NCI-H82 (cell line): Measurements from ENCODE around the gene C2CD4C.
"Not testable (repeated sequence)": the region's sequence is repeated elsewhere in the genome, so short reads cannot be mapped to it uniquely, and the experiment has no call there.

Experiments used
- DNase-seq: peaks from one replicate; lab custom pipeline; 2025; lab: John Stamatoyannopoulos, UW

Gene C2CD4C

DNA sequence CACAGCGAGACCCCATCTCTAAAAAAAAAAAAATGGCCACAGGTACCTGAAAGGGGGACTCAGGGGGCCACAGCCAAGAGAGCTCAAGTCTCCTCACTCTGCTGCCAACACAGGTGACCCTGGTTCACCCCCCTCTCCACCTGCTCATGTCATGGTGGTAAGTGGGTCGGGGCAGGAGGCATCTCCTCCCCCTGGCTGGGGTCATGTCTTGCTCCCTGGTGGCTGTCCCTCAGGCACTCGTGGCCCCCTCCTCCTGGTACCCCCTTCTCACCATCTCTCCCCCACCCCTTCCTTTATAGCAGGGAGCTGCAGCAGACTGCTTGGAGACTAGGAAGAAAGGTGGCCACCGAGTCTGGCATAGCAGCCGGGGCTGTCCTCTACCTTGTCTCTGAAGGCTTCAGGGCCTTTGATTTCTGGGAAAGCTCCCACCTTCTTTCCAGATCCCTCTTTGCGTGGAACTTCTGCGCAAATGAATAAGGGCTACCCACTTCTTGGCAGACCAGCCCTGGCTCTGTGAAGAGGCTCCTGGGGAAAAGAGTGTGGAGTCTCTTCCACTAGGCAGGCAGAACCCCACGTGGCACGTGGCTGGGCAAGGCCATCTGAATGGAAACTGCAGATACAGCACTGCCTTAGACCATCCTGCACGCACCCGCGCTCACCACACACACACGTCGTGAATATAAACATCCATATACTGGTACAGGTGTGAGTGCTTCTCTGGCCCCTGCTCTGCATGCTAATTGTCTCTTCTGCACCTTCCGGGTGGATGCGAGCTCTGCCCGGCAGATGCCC, 44.3 kb downstream of the C2CD4C start:
- no peak for DNase-seq

DNA sequence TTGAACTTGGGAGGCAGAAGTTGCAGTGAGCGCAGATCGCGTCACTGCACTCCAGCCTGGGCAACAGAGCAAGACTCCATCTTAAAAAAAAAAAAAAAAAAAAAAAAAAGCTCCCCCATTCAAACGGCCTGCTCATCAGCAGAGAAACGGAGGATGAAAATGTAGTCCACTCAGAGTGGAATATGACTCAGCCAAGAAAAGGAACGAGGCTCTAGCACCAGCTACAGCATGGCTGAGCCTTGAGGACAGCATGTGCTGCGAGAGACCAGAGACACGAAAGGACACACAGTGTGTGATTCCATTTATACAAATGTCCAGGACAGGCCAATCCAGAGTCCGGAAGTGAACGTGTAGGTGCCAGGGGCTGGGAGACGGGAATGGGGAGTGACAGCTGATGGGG, 46.3 kb downstream of the C2CD4C start:
- DNase-seq: no peak

DNA sequence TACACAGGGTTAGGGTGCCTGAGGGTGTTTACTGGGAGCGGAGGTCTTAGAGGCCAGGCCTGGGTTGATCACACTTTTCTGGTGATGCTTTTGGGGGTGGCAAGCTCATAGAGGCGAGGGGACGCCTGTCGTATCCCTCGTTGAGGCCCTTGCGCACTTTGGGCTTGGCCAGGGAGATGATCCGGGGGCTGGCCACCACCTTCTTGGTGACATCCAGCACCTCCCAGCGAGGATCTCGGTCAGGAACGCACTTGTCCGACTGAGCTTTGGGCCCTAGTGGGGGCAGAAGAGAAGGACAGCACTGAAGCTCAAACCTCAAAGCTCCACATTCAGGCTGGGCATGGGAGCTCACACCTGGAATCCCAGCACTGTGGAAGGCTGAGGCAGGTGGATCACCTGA, 46.8 kb downstream of the C2CD4C start:
- DNase-seq: no peak

DNA sequence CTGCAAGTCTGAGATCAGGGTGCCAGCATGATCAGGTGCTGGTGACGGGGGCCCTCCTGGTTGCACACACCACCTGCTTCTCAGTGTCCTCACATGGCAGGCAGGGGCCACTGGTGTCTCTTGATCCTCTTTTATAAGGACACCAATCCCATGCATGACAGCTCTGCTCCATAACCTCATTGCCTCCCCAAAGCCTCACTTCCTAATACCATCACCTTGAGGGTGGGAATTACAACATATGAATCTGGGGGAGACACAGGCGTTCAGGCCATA, 49.4 kb downstream of the C2CD4C start:
- DNase-seq: peak; percentile 20

DNA sequence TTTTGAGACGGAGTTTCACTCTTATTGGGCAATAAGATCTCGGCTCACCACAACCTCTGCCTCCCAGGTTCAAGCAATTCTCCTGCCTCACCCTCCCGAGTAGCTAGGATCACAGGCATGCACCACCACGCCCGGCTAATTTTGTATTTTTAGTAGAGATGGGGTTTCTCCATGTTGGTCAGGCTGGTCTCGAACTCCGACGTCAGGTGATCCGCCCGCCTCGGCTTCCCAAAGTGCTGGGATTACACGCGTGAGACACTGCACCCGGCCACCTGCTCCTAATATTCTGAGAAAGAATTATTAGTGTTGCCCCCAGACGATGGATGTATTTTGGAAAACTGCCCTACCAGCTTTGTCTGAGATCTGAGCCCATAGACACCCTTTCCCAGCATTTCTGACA, 53.4 kb downstream of the C2CD4C start:
- not testable (repeated sequence) for DNase-seq
